LNCAP (cell line): Measurements from ENCODE around the gene RPIA.

Experiments
- CTCF ChIP-seq: fragments of 450-650 bp; IDR thresholded peaks from 2 replicates; pipeline ENCODE4 v1.5.1; 2017; ENCODE audit warnings: mild to moderate bottlenecking

The RPIA gene

GRCh38 chr2:88698498-88699233 lies 7.2 kb downstream of the RPIA start:
- no peak for TF ChIP-seq CTCF

DNA sequence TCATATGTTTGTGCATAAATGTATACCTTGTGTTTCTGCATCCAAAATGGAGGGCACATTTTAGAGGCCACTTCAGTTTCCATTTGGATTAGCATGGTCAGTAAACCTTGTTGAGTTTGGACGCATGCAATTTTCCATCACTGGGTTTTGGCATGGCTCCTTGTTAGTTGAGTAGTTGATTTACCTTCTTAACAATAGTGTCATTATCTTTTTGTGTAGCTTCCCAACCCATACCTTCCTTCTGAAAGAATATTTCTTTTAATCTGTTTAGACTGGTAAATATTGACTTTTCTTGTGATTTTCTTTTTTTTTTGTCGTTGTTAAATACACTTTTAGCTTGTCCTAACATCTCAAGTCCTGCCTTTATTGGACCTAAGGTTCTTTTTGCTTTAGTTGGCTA lies 15.5 kb downstream of the RPIA start:
- no peak for TF ChIP-seq CTCF

GRCh38 chr2:88709181-88709631 lies 17.7 kb downstream of the RPIA start:
- TF ChIP-seq CTCF: no peak

DNA sequence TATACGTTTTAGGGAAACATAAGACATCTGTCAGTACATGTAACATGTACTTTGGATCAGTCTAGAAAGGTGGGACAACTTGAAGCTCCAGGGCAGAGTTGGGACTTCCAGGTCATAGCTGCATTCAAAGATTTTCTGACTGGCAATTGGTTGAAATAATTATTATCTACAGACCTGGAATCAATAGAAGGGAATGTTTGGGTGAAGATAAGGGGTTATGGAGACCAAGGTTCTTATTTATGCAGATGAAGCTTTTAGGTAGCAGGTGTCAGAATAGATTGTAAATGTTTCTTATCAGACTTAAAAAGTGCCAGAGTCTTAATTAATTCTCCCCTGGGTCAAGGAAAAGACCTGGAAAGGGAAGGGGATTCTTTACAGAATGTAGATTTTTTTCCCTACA lies 19.8 kb downstream of the RPIA start:
- TF ChIP-seq CTCF: no peak

- TF ChIP-seq CTCF: no peak
Measured at GRCh38 chr2:88711897-88712296, 20.4 kb downstream of the RPIA start.

- TF ChIP-seq CTCF: no peak
Measured at GRCh38 chr2:88713408-88713807, 21.9 kb downstream of the RPIA start.

GRCh38 chr2:88714667-88715066 lies 23.2 kb downstream of the RPIA start:
- no peak for TF ChIP-seq CTCF

- TF ChIP-seq CTCF: no peak
Measured at GRCh38 chr2:88720399-88720798, 28.9 kb downstream of the RPIA start.
